ENCODE measurements around the gene PGAP1.
"Not testable (repeated sequence)": the region's sequence is repeated elsewhere in the genome, so short reads cannot be mapped to it uniquely, and the experiment has no call there.

PGAP1 gene

GRCh38 chr2:196951973-196952372, 25.5 kb upstream of the PGAP1 start:
- no peak for DNase-seq (ENCODE audit: low read depth)

GRCh38 chr2:196949116-196949515, 22.6 kb upstream of the PGAP1 start:
- no peak for DNase-seq (ENCODE audit: low read depth)

GRCh38 chr2:196944570-196944969, 18.1 kb upstream of the PGAP1 start:
- no peak for DNase-seq (ENCODE audit: low read depth)

GRCh38 chr2:196941398-196942078, 15.0 kb upstream of the PGAP1 start:
- no peak for DNase-seq (ENCODE audit: low read depth)

GRCh38 chr2:196939371-196939770, 12.9 kb upstream of the PGAP1 start:
- no peak for DNase-seq (ENCODE audit: low read depth)

- no peak for DNase-seq (ENCODE audit: low read depth)
Observed at GRCh38 chr2:196935432-196935831, 8.9 kb upstream of the PGAP1 start.

GRCh38 chr2:196934672-196935071, 8.2 kb upstream of the PGAP1 start:
- DNase-seq (ENCODE audit: low read depth), result no peak

DNA sequence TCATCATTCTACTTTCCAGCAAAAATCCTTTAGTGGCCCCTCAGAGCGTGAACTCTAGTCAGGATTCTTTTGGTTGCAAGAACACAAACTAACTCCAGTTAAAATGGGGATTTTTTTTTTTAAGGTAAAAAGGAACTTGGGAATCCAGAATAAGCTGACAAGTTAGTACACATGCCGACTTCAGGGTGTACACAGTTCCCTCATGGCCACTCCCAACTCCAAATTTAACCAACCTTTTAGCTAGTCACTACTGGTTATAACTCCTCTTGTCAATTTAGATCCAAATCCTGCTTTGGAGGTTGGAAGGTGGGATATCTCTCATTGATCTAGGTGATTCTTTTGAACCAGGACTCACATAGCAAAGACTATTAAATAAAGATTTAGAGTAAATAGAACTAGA, 5.0 kb upstream of the PGAP1 start:
- no peak for DNase-seq (ENCODE audit: low read depth)

DNA sequence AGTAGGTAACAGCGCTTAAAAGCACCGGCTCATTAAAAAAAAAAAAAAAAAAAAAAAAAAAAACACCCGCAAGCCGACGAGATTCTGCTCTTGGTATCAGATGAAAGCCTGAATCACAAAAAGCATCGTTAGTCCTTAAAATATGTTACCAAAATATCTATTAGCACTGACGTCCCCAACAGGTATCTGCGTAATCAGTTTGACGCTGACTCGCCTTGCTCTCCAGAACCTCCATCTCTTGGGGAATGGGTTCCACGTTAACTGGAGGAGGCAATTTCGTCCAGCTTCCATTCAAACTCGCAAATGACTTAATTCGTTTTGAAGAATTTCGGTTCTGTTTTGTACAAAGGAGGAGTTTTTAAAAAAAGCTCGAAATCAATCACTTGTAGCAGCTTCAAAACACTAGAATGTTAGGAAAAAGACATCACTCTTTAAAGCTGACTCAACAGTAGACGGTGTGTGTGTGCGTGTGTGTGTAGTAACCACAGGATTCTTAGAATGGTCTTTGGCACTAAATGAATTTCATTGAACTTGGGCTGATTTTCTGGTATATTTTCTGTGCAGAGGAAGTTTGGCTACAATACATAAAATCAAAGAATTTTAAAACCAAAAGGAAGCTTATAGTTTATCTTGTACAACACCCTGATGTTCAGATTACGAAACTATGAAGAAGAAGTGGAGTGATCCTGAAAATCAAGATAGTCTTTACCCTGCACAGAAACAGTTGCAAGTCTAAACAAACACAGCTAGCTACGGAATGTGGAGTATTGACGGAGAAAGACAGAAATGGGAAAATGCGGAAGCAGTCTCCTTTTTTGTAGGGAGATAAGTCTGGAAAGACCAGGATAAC, 1.1 kb upstream of the PGAP1 start:
- no peak for DNase-seq (ENCODE audit: low read depth)

GRCh38 chr2:196925768-196926561, 542 bp downstream of the PGAP1 start:
- DNase-seq (ENCODE audit: low read depth), result no peak

DNA sequence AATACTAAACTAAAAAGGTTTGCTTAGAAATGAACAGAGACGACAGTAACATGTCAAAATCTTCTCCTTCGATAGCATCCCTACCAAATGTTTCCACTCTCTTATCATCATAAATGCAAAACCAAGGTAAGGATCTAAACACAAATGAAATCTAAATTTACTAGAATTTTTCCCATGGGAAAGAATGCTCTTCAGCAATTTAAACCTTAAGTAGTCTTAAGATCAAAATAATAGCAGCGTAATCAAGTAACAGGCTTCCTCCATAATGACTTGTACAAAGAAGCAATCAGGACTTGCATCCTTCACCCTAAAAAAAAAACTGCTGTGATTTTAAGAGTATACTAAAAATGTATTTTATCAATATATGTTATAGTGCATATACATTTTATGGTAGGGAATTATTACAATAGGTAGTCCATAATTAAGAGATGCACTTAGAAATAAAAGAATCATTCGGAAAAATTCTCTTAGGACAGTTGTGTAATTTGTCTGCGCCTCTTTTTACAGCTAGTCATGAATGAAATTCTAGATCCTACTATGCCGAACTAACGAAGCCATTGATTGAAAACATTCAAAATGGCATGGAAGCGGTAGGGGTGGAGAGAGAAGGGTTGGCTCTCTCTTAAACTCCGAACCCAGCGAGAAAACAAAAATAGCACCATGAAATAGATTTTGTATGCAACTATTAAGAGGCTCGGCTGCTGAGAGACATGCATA, 1.3 kb downstream of the PGAP1 start:
- DNase-seq (ENCODE audit: low read depth), result no peak

DNA sequence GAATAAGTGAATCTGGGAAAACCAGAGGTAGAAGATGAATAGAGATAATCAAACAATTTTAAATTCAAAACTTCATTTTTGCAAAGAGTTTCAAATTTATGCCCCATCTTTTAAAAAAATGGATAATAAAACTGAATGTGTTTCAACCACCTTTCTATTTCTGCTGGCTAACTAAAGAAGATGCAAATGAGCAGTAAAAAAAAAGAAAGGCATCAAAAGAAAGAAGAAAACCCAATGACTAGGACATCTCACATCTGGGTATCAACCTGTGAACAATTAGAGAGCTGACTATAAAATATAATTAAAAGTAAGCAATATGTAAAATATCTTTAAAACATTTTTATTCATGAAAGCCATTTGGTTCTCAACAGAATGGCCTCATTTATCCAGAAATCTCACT, 2.5 kb downstream of the PGAP1 start:
- DNase-seq (ENCODE audit: low read depth), result no peak

- DNase-seq (ENCODE audit: low read depth), result no peak
Observed at GRCh38 chr2:196918927-196919326, 7.6 kb downstream of the PGAP1 start.

GRCh38 chr2:196917802-196918201, 8.7 kb downstream of the PGAP1 start:
- no peak for DNase-seq (ENCODE audit: low read depth)

- no peak for DNase-seq (ENCODE audit: low read depth)
Observed at GRCh38 chr2:196915507-196916189, 10.9 kb downstream of the PGAP1 start.

- no peak for DNase-seq (ENCODE audit: low read depth)
Observed at GRCh38 chr2:196914867-196915460, 11.5 kb downstream of the PGAP1 start.

- DNase-seq (ENCODE audit: low read depth), result no peak
Observed at GRCh38 chr2:196913691-196914090, 12.8 kb downstream of the PGAP1 start.

- DNase-seq (ENCODE audit: low read depth), result not testable (repeated sequence)
Observed at GRCh38 chr2:196905365-196905764, 21.1 kb downstream of the PGAP1 start.

DNA sequence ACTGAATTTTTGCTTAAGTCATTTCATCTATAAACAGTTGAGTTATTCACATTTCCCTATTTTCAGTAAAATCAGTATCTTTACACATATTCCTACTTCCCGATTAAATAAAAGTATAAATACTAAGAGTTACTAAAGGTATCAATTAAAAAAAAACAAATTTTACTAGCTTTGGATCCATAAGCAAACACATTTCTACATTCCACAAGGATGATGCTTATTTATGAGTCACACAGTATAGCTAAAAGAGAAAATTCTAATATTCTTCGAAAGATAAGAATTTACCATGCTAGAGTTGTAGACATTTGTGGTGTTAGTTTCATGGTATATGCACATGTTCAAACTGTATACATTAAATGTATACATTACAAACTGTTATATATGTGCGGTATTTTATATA, 23.7 kb downstream of the PGAP1 start:
- no peak for DNase-seq (ENCODE audit: low read depth)

- no peak for DNase-seq (ENCODE audit: low read depth)
Observed at GRCh38 chr2:196900843-196901242, 25.7 kb downstream of the PGAP1 start.

DNA sequence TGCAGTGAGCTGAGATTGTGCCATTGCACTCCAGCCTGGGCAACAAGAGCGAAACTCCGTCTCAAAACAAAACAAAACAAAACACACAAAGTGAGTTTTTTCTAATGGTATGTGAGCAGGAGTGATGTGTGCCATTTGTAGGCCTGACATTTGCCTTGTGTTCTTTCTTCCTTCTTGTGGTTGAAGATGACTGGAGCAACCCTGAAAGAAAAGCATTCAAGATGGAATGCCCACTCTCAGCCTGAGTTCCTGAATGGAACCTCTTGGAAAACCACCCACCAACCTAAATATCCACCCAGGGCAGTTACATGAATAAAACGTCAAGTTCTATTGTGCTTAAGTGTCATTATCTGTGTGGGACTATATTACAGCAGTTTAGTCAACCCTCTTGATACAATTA, 26.5 kb downstream of the PGAP1 start:
- DNase-seq (ENCODE audit: low read depth), result no peak
